HEK293T (cell line): ENCODE results near the gene CUBN.

Experiments
- ELF4 ChIP-seq: fragments of 450-650 bp; IDR thresholded peaks from 2 replicates; pipeline ENCODE4 v1.6.1; 2017; ENCODE audit warnings: antibody characterized with exemption
- HDGF ChIP-seq: fragments of 450-650 bp; IDR thresholded peaks from 2 replicates; pipeline ENCODE4 v1.6.1; 2017; ENCODE audit warnings: antibody characterized with exemption, borderline replicate concordance
- SP1 ChIP-seq: fragments of 450-650 bp; IDR thresholded peaks from 2 replicates; pipeline ENCODE4 v1.6.1; 2017
- SUZ12 ChIP-seq: fragments of 450-650 bp; IDR thresholded peaks from 2 replicates; pipeline ENCODE4 v1.6.1; 2016; ENCODE audit warnings: mild to moderate bottlenecking

- TF ChIP-seq ELF4 (no peak), SP1 (no peak), HDGF (no peak), SUZ12 (no peak)
These were observed 55.7 kb downstream of the CUBN start for GRCh38 chr10:17073725-17074540.
